Loucy (cell line): Measurements from ENCODE around the gene RAC3.

Experiments used
- CTCF ChIP-seq: fragments of 200-600 bp; sonication (generic); conservative IDR thresholded peaks from 2 replicates; pipeline ENCODE4 v1.5.1; 2014; ENCODE audit warnings: mild to moderate bottlenecking, antibody characterized with exemption, low read length
- EZH2phosphoT487 ChIP-seq: fragments of 200-600 bp; IDR thresholded peaks from 2 replicates; pipeline ENCODE4 v1.6.1; 2018; ENCODE audit warnings: antibody characterized with exemption, mild to moderate bottlenecking, moderate library complexity, borderline replicate concordance

- TF ChIP-seq CTCF (no peak), EZH2phosphoT487 (no peak)
Measured at GRCh38 chr17:82061047-82061925, 29.8 kb downstream of the RAC3 start.
